Epithelial cell of alveolus of lung (primary cell): ENCODE results near the gene CYP51A1. TPM values are rescaled to one million over a fixed set of nuclear protein-coding genes. Genes with fewer than 3 reads are reported as not detected.

ENCODE experiments used
- total RNA-seq: library from RNA; depleted of rRNA; stranded (reverse); fragments of >200 nt; gene quantifications from 2 replicates; pipeline ENCODE4 v1.2.1, GENCODE V29; 2015

The CYP51A1 gene
- 46.6 and 200 TPM in 2 replicates for total RNA-seq

DNA sequence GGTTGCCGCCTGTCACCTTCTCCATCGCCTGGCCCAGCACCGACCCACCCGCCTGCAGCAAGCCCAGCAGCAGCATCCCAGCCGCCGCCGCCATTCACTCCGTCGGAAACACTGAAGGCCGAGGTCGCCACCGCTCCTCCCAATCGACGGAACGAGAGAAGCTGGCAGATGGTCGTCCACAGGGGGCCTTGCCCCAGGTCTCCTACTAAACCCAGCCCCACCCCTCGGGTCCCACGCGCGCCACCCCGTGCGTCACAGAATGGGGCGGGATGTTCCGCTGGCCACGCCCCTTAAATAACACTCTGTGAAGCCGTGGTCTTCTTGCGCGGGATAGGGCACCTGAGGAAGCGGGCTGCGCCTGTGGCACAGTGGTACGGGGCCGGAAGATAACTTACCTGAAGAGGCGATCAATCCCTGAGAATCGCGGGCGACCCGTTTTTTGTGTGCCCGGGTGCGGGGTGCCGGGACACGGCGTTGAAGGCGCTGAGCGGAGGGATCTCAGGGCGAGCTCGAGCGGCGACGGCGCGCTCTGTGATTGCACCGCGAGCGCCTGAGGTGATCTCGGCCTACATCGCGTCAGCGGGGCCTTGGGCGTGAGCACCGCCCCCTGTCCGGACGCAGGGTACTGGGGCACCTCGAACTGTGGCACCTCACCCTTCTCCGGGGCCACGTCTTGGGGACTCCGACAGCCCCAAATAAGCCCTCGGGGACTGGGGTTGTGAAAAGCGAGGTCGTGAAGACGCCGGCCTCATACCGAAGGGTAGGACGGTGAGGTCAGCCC lies at the start of gene CYP51A1:
Gene CYP51A1, minus strand, starts transcription at position 207 of the 781 bp plus-strand sequence. Its CDS starts 113 bp downstream, at position 94.

DNA sequence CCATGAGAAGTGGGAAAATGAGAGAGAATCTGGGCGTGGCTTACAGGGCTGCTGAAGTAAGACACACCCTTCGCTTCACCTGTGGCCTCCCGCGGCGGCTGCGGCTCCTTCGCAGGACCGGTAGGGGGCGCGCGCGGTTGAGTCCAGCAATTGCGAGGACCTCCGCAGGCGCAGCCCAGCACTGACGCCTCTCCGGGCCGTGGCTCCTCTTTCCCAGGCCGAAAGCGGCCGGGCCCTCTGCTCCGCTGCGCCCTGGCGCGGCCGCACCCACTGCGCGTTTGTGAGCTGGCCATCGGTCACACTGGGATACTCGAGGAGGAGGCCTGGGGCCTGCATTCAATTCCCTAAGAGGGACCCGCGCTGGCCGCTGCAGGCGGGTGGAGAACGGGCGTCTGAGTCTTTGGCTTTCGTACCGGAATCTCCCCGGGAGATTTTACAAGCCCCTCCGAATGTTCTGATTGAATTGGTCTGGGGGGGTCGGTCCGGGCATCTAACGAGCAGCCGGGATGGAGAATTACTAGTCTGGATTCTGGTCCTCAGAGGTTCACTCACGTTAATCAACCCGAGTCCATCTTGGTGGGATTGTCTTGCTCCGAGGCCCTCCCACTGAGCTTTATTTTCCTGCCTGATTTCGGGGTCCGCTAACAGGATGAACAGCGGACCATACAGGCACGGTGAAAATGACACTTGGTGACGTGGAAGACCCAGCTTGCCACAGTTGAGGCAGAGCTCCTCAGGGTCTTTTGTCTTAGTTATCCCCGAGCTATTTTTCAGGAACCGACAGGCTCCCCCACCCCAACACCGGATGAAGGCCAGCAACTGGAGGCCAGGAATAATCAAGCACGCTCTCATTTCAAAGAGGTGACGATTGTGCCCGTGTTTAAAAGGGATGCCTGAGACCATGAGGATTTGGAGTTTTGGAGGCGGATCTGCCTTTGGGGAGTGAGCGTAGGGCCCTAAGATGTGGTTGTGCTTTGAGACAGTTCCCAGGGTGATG lies 44.9 kb upstream of the CYP51A1 start, which contains the start of gene LRRD1:
Gene LRRD1, minus strand, starts transcription at position 215 of the 997 bp plus-strand sequence. CDS start 13,940 bp downstream, outside the sequence.

Other genes with a start within 250 kb of the CYP51A1 start
- 12.8 and 23.6 TPM in 2 replicates for gene AKAP9, start 193.6 kb downstream of the CYP51A1 start, total RNA-seq
- gene LRRD1, start 44.7 kb upstream of the CYP51A1 start, total RNA-seq = 0.26 and 0.56 TPM in 2 replicates
- 12.0 and 33.0 TPM in 2 replicates for gene KRIT1, start 111.4 kb upstream of the CYP51A1 start, total RNA-seq
- gene ANKIB1, start 111.5 kb upstream of the CYP51A1 start, total RNA-seq = 18.9 and 20.9 TPM in 2 replicates